GM21367 (cell line): ENCODE measurements around the gene RGS17.
"Not testable (repeated sequence)": the region's sequence is repeated elsewhere in the genome, so short reads cannot be mapped to it uniquely, and the experiment has no call there.

Source experiments
- ATAC-seq: cut with Tn5 transposase; IDR thresholded peaks from one replicate; pipeline ENCODE4 v1.9.1; 2021; ENCODE audit not compliant: unreplicated experiment

Gene RGS17

GRCh38 chr6:152993847-152994246 lies 137.2 kb downstream of the RGS17 start:
- no peak for ATAC-seq

DNA sequence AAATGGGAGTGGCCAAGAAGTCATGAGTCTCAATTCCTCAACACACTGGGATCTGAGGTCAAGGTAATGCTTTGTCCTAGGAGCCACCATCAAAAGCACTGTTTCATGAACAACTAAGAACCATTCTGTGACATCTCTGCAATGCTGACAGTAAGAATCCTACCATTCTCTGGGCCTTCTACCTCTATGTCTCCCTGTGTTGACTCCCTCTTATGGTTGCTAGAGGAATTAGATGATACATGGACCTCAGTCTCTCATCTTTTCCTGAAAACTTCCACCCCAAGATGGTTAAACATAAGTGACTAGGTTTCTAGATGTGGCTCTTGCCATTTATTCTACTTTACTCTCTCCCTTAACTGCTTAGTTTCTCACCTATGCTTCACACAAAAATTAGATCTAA lies 137.7 kb downstream of the RGS17 start:
- no peak for ATAC-seq

DNA sequence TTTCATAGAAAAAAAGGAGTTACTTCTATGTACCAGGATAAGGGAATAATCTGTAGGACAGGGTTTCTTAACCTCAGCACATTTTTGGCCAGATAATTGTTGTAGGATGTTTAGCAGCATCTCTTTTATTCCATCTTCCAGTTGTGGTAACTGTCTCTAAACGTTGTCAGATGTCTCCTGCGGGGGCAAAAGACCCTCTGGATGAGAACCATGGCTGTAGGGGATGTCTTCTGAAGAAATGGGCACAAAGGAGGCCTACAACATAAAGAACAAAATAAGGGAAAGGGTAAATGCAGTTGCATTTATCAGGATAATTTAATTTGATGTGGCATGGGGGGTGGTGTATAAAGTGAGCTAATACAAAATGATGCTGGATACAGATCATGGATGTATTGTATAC lies 144.1 kb downstream of the RGS17 start:
- ATAC-seq = no peak

GRCh38 chr6:152985300-152985699 lies 145.8 kb downstream of the RGS17 start:
- ATAC-seq = not testable (repeated sequence)

GRCh38 chr6:152984513-152984872 lies 146.6 kb downstream of the RGS17 start:
- peak; percentile 32 for ATAC-seq

GRCh38 chr6:152983637-152984512 lies 147.2 kb downstream of the RGS17 start:
- peak; percentile 17 for ATAC-seq

DNA sequence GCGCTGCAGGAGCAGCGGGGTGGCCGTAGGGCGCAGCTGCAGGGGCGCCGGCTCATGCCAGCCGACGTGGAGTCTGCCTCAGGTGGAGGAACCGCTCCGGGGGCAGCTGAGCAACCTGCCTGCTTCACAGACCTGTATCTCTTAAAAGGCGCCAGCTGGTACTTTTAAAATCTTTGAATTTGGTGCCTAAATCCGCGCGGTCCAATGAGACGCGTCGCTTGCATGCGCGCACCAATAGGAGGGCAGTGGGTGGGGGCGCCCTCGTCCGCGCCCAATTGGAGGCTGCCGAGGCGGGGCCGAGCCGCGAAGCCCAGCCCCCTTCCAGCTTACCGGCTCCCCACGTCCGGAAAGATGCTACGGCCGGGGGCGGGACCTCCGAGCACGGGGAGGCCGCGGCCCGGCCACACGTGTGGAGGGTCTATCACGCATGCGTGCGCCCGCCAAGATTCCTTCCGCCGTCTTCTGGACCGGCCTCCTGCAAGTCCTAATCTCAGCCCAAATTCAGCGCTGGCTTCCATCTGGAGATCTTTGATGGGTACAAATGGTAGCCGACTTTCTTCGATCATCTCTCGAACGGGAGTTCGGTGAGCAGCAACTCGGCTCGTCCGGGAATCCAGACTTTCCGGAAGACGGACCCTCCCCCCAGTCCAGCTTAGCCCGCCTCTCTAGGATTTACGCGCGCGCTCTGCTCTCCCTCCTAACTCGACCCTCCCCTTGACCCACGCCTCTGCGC lies 148.0 kb downstream of the RGS17 start, which contains the start of gene FBXO5:
Gene FBXO5 (minus strand): TSS at position 138 of the 733 bp plus-strand sequence. CDS start 82 bp downstream, at position 56.
- ATAC-seq = peak; percentile 83

DNA sequence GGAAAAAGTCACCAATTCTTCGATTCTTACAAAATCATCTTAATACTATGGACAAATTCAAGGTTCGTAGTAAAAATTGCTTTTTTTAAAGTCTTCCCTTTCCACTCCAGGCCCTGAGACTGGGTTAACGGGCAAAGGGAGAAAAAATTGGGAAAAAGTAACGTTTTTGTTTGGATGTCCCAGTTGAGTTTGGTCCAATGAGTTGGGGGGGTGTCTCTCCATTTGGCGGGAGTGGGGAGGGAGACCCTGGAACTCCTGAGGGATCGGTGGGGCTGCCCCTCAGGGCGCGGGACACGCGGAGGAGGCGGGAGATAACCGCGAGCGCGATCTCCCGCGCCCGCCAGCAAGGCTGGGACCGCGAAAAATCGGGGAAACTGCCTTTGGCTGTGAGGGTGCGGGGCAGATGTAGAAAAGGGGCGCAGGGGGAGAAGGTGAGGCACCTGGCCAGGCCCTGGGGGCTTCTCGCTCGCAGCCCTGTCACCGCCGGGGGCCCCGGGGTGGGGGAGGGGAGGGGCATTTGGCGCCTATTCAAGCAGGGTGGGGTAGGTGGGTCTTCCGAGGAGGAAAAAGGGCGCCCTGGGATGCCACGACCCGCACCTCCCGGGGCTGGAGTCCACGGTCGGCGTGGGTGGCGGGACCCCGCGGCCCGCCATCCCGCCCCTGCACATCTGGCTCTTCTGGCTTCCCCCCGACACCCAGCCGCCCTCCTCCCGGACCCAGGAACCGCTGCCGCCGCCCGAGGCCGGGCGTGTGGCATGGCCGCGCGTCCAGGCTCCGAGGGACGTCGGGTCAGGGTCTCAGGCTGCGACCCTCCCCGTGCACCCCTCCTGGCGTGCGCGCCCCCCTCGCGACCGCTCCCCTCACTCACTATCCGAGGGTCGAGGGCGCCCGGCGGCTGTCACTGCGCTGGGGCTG lies 148.8 kb downstream of the RGS17 start:
- ATAC-seq = no peak

- no peak for ATAC-seq
Measured at GRCh38 chr6:152981219-152981618, 149.9 kb downstream of the RGS17 start.

- ATAC-seq = no peak
Measured at GRCh38 chr6:152980656-152981055, 150.4 kb downstream of the RGS17 start.

GRCh38 chr6:152979116-152979515 lies 152.0 kb downstream of the RGS17 start:
- no peak for ATAC-seq

GRCh38 chr6:152978058-152978457 lies 153.0 kb downstream of the RGS17 start:
- ATAC-seq = no peak

- no peak for ATAC-seq
Measured at GRCh38 chr6:152977556-152977955, 153.5 kb downstream of the RGS17 start.

GRCh38 chr6:152976749-152977148 lies 154.3 kb downstream of the RGS17 start:
- ATAC-seq = no peak

- ATAC-seq = peak; percentile 62
Measured at GRCh38 chr6:152975204-152975915, 155.7 kb downstream of the RGS17 start.

- ATAC-seq = no peak
Measured at GRCh38 chr6:152973916-152974315, 157.2 kb downstream of the RGS17 start.

- ATAC-seq = no peak
Measured at GRCh38 chr6:152969688-152970418, 161.2 kb downstream of the RGS17 start.

- not testable (repeated sequence) for ATAC-seq
Measured at GRCh38 chr6:152966168-152966894, 164.8 kb downstream of the RGS17 start.

DNA sequence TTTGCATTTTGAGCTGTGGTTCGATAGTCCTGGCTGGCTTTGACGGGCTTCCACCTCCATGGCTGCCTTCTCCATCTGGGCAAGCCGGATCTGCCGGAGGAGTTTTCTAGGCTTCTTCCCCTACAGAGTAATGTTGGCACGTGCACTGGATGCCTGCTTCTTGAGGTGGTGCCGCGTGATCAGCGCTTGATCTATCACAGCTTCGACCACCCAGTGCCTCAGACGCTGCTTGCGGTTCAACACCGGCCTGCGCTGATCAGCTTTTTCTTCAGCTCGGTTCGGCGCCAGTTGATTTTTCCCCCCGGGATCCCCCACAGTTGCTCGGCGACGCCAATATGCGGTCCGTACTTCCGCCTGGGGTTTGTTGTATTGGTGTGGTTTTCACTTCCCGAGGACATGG lies 171.7 kb downstream of the RGS17 start:
- no peak for ATAC-seq
